GM18502 (cell line): ENCODE measurements around the gene CACNA1G.

Source experiments
- ATAC-seq: cut with Tn5 transposase; IDR thresholded peaks from one replicate; pipeline ENCODE4 v1.9.1; 2021; ENCODE audit warnings: mild to moderate bottlenecking; ENCODE audit not compliant: unreplicated experiment, poor library complexity

CACNA1G gene

GRCh38 chr17:50585346-50585745 is 24.8 kb downstream of the CACNA1G start:
- ATAC-seq = no peak

- ATAC-seq = no peak
Observed at GRCh38 chr17:50585891-50586290, 25.4 kb downstream of the CACNA1G start.

- no peak for ATAC-seq
Observed at GRCh38 chr17:50586421-50587247, 26.1 kb downstream of the CACNA1G start.

GRCh38 chr17:50587571-50587970 is 27.1 kb downstream of the CACNA1G start:
- no peak for ATAC-seq

- ATAC-seq = no peak
Observed at GRCh38 chr17:50588391-50589049, 28.0 kb downstream of the CACNA1G start.

GRCh38 chr17:50589095-50589705 is 28.7 kb downstream of the CACNA1G start:
- ATAC-seq = no peak

- ATAC-seq = no peak
Observed at GRCh38 chr17:50590946-50591737, 30.6 kb downstream of the CACNA1G start.

- no peak for ATAC-seq
Observed at GRCh38 chr17:50593321-50593720, 32.8 kb downstream of the CACNA1G start.

GRCh38 chr17:50594128-50594823 is 33.8 kb downstream of the CACNA1G start:
- ATAC-seq = no peak

- ATAC-seq = no peak
Observed at GRCh38 chr17:50594892-50595291, 34.4 kb downstream of the CACNA1G start.

- no peak for ATAC-seq
Observed at GRCh38 chr17:50596191-50597037, 35.9 kb downstream of the CACNA1G start.

GRCh38 chr17:50598487-50598886 is 38.0 kb downstream of the CACNA1G start:
- peak; percentile 46 for ATAC-seq

- ATAC-seq = no peak
Observed at GRCh38 chr17:50599606-50600005, 39.1 kb downstream of the CACNA1G start.

- ATAC-seq = no peak
Observed at GRCh38 chr17:50601823-50602375, 41.4 kb downstream of the CACNA1G start.

- no peak for ATAC-seq
Observed at GRCh38 chr17:50602836-50603235, 42.3 kb downstream of the CACNA1G start.

GRCh38 chr17:50603340-50603739 is 42.8 kb downstream of the CACNA1G start:
- no peak for ATAC-seq

GRCh38 chr17:50604513-50604912 is 44.0 kb downstream of the CACNA1G start:
- no peak for ATAC-seq

- no peak for ATAC-seq
Observed at GRCh38 chr17:50605429-50605828, 44.9 kb downstream of the CACNA1G start.
